Activated CD4-positive, alpha-beta T cell treated with anti-CD3 and anti-CD28 coated beads, Interleukin-2, amount 50 U/mL, for 4 hours (primary cell): ENCODE results near the gene IDI1.
"Not testable (repeated sequence)": the region's sequence is repeated elsewhere in the genome, so short reads cannot be mapped to it uniquely, and the experiment has no call there.

Experiments
- DNase-seq, 2 experiments: peaks; one replicate each; pipeline ENCODE4 v3.0.0-alpha.2; 2020

IDI1 gene

DNA sequence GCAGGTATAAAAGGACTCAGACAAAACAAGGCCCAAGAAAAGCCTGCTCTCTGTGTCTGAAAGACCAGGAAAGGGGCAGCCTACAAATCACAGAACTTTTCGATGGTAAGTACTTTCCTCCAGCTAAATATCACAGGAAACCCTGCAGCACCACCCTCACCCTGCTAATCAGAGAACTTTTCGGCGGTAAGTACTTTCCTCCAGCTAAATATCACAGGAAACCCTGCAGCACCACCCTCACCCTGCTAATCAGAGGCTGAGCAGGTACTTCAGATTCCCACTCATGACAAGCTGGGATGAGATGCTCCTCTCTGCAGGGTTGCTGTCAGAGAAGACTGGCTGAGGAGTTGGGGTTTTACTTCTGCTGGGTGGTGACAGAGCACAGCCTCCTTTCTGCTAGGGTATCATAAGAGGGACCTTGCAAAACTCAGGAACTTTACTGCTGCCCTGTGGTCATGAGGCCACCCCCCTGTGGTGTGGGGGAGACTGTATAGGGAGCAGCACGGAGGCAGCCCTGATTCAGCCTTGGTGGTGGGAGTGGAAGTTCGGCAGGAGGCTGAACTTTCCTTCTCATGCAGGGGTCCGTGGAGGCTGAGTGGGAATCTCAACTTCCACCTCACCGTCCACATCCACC, 14.4 kb upstream of the IDI1 start:
- DNase-seq: peak in 1 of 2 experiments; percentile 8

- DNase-seq: no peak
Observed at GRCh38 chr10:1061930-1062774, 13.2 kb upstream of the IDI1 start.

GRCh38 chr10:1059902-1060301, 11.0 kb upstream of the IDI1 start:
- DNase-seq: no peak

GRCh38 chr10:1058017-1058416, 9.1 kb upstream of the IDI1 start:
- DNase-seq: no peak

DNA sequence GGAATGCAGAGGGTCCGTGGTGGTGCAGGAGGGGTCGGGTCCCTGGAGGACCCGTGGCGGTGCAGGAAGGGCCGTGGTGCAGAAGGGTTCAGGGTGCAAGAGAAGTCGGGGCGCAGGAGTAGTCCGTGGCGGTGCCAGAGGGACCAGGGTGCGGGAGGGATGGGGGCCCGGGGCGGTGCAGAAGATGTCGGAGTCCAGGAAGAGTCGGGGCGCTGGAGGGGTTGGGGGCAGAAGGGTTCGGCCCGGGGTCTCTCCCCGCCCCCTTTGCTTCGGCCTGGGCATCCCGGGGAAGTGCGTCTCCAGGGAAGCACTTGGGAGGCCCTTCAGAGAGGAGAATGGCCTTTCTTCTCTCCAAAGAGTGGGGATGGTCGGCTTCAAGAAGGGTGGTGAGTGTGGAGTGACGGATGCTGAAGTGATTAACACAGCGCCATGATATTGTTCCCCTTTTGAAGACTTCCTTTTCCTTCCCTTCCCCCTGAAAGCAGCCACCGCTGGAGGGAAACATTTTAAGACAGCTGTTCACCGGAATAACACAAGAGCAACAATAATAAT, 8.3 kb upstream of the IDI1 start:
- DNase-seq: no peak

DNA sequence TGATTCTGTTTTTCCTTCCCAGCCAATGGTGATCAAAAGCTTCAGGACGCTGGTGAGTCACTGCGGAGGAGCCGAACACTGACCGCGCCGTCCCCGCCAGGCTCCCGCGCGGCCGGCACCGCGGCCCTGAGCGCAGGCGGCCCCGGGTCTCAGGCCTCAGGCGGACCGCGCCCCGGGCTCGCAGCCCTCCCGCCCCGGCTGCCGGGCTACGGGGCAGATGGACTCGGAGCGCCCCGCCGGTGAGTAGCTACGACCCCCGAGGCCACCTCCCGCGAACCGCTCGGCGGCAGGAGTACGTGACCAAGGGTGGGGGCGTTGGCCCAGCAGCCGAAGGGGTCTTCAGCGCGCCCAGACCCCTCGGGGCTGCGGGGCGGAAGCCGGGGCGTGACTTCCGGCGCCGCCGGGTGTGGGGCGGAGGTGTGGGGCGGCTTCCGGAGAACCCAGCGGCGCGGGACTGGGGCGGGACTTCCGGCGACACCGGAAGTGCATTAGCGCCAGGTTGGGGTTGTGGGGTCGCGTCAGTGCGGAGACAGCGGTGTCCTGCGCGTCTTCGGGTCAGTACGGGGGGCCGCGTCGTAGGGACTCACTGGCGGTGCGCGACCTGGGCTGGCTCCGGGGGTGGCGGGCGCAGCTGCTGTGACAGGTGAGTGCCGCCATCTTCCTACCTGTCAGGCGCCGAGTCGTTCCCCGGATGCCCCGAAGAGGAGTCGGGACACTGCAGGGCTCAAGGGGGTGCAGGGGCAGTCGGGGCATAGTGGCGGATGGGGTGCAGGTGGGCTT, 7.6 kb upstream of the IDI1 start, which contains the start of gene WDR37:
Gene WDR37, plus strand, starts transcription at position 60 of the 780 bp plus-strand sequence. CDS start 15,771 bp downstream, outside the sequence.
- peak; percentile 79 to 81 for DNase-seq

GRCh38 chr10:1054684-1055083, 5.8 kb upstream of the IDI1 start:
- no peak for DNase-seq

DNA sequence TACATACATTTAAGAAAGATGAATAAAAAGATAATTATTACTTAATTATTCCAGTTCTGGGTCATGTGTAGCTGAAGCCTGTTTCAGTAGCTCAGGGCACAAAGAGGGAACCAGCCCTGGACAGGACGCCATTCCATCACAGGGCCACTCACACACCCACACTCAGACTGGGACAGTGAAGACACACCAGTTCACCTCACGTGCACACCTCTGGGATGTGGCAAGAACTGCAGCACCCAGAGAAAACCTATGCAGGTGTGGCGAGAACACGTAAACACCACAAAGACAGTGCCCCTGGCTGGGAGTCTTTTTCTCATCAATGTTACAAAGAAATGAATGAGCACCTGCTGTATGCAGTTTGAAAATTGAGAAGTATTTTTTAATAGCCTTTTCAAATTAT, 1.6 kb upstream of the IDI1 start:
- peak in 1 of 2 experiments; percentile 15 for DNase-seq

GRCh38 chr10:1050145-1050544, 1.2 kb upstream of the IDI1 start:
- peak in 1 of 2 experiments; percentile 13 for DNase-seq

- DNase-seq: no peak
Observed at GRCh38 chr10:1049425-1049958, 573 bp upstream of the IDI1 start.

GRCh38 chr10:1048349-1048731, 579 bp downstream of the IDI1 start:
- DNase-seq: peak; percentile 53 to 69

GRCh38 chr10:1047937-1048336, 982 bp downstream of the IDI1 start:
- no peak for DNase-seq

GRCh38 chr10:1045415-1045814, 3.5 kb downstream of the IDI1 start:
- no peak for DNase-seq

DNA sequence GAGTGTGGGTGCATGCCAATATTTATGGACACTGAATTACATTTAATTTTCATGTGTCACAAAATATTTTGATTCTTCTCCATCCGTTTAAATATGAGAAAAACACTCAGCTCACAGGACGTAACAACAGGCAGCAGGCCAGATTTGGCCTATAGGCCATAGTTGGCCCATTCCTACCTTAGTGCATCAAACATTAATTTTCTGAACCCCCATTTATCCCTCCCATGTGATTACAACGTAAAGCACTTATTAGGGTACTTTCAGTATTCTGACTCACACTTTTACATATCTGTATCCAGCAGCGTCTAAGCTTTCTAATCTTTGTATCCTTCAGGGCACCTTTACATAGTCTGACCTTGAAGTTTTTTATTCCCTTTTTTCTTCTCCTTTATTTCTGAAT, 4.0 kb downstream of the IDI1 start:
- DNase-seq: no peak

DNA sequence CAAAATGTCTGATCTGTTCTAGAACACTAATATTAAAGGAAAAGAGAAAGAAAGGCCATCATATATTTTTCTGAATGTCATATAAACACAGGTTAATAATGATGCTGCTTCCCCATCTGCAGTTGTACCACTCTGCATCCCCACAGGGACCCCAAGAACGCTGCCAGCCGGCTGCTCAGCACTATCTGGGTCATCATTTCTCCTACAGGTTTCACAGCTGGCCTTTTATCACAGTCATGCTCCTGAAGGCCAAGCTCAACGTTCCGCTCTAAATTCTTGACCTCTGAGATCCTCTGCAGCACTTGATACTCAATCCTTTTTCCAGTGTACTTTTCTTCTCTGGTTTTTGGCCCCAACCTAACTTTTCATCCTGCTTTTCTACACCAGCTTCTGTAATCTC, 4.8 kb downstream of the IDI1 start:
- DNase-seq: no peak

GRCh38 chr10:1043532-1043995, 5.4 kb downstream of the IDI1 start:
- no peak for DNase-seq

- no peak for DNase-seq
Observed at GRCh38 chr10:1041514-1041913, 7.4 kb downstream of the IDI1 start.

DNA sequence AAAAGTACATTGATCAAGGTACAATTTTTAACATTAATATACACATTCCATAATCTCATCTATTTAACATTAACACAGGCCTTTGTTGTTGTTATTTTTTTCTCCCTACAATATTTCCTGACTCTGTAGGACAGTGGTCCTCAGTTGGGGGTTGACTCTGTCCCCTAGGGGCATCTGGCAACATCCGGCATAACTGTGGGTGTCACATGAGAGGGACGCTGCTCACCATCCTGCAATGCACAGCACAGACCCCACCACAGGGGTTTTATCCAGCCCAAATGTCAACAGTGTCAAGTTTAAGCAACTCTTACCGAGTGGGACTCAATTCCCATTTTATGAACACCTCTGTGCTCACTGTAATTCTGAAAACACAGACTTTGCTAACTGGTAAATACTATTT, 8.8 kb downstream of the IDI1 start:
- DNase-seq: no peak

- not testable (repeated sequence) for DNase-seq
Observed at GRCh38 chr10:1038769-1039168, 10.2 kb downstream of the IDI1 start.

DNA sequence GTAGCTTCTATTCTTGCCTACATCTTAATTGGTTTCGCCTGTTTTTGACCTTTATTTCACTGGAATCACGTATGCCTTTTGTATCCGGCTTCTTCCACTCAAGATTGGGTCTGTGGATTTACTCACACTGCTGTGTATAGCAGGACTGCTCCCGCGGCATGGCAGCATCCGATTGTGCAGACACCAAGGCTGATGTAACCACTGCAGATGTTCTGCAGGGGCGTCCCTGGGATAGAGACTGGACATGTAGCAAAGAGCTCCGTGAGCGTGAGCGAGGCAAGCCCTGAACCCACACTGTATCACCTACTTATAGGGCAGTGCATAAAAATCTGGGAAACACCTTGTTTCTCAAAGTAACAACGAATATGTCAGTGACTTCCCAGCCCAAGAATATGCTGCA, 11.8 kb downstream of the IDI1 start:
- no peak for DNase-seq

- peak in 1 of 2 experiments; percentile 28 for DNase-seq
Observed at GRCh38 chr10:1036341-1036791, 12.6 kb downstream of the IDI1 start.

DNA sequence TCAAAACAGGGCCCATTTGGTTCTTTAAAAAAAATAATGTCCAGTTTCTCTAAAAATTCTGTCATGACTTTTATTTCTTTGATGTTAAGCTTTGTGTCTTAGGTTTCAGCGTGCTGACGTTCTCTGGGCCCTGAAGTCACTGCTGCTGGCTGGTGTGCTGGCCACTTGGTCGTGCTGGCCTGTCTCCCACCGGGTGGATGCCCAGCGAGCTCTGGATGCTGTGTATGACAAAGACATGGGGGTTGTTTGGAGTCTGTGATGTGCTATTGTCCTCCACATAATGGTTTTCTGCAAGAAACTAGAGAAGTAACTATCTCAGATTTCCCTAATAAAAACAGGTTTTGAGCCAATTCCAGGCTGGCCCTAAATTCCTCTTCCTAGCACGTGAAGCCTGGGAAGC, 13.7 kb downstream of the IDI1 start:
- DNase-seq: no peak

DNA sequence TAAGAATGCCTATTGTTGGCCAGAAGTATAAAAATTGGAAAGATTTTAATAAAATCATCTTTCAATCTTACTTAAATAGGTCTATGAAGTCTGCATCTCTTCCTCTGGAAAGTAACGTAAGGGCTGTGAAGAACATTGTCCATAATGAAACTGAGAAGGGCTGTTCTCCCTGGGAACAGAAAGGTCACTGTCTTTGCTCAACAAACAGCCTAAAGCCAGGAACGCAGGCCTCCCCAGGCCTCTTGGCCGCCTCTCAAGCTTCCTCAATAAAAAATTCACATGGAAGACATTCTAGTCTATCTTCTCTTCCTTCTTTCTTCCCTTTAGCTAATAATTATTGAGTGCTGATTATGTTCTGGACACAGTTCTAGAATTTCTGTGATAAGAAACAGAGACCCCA, 14.2 kb downstream of the IDI1 start:
- no peak for DNase-seq
